22Rv1 (cell line): ENCODE measurements around the gene SFMBT1.

Source experiments
- H3K27ac ChIP-seq: fragments of 450-650 bp; 2 replicates; pipeline ENCODE4 v1.5.1; 2017
- CTCF ChIP-seq: fragments of 450-650 bp; IDR thresholded peaks from 2 replicates; pipeline ENCODE4 v1.5.1; 2017; ENCODE audit warnings: mild to moderate bottlenecking
- ZFX ChIP-seq: fragments of 450-650 bp; IDR thresholded peaks from 2 replicates; pipeline ENCODE4 v1.6.1; 2017; ENCODE audit warnings: antibody characterized with exemption, borderline replicate concordance

The SFMBT1 gene

GRCh38 chr3:53045518-53046170, at the start of gene SFMBT1:
Gene SFMBT1, minus strand, starts transcription at chr3:53046073. Its CDS starts 76,945 bp downstream, at chr3:52969128.
- no peak for TF ChIP-seq ZFX
- no peak for TF ChIP-seq CTCF
- peak within 1 kb of the TSS; percentile 80 for H3K27ac ChIP-seq

- H3K27ac ChIP-seq, result no peak overlapping the region
- no peak for TF ChIP-seq CTCF
- TF ChIP-seq ZFX, result no peak
Observed at GRCh38 chr3:53092942-53093341, 47.1 kb upstream of the SFMBT1 start.

- H3K27ac ChIP-seq, result no peak overlapping the region
- TF ChIP-seq CTCF (no peak), ZFX (no peak)
Observed at GRCh38 chr3:53092216-53092615, 46.3 kb upstream of the SFMBT1 start.

- TF ChIP-seq CTCF, result no peak
- TF ChIP-seq ZFX, result no peak
Observed at GRCh38 chr3:53091011-53091410, 45.1 kb upstream of the SFMBT1 start.

GRCh38 chr3:53089511-53089910, 43.6 kb upstream of the SFMBT1 start:
- H3K27ac ChIP-seq, result no peak overlapping the region
- TF ChIP-seq CTCF (no peak), ZFX (no peak)

More at GRCh38 chr3:53091011-53091410, 45.1 kb upstream of the SFMBT1 start:
- no peak overlapping the region for H3K27ac ChIP-seq

- H3K27ac ChIP-seq, result no peak overlapping the region
- no peak for TF ChIP-seq CTCF
- no peak for TF ChIP-seq ZFX
Observed at GRCh38 chr3:53085476-53085875, 39.6 kb upstream of the SFMBT1 start.

GRCh38 chr3:53084310-53085001, 38.6 kb upstream of the SFMBT1 start:
- TF ChIP-seq ZFX (no peak), CTCF (no peak)
- H3K27ac ChIP-seq, result no peak overlapping the region
